Endothelial cell of umbilical vein (primary cell): ENCODE results near the gene TOR1A.

Experiments used
- POLR2AphosphoS5 ChIP-seq: IDR thresholded peaks from 2 replicates; pipeline ENCODE4 v1.6.1; 2012; ENCODE audit warnings: low read depth, mild to moderate bottlenecking, control low read depth, low read length, moderate library complexity; ENCODE audit not compliant: insufficient read depth
- TF ChIP-seq, protein P1 (sequence below), 2 donors: IDR thresholded peaks; 1 replicate in 1 of 2; 2 replicates in 1 of 2; pipeline ENCODE4 v1.5.1; 2011; ENCODE audit warnings: low read length in 2 of 2, mild to moderate bottlenecking in 2 of 2, moderate library complexity in 2 of 2, control low read depth in 1 of 2, inconsistent platforms in 1 of 2, low read depth in 1 of 2; ENCODE audit not compliant: insufficient read depth in 1 of 2; ENCODE audit errors: extremely low read depth in 1 of 2

GRCh38 chr9:129811967-129812363 lies 12.0 kb downstream of the TOR1A start:
- TF ChIP-seq, protein P1, sequence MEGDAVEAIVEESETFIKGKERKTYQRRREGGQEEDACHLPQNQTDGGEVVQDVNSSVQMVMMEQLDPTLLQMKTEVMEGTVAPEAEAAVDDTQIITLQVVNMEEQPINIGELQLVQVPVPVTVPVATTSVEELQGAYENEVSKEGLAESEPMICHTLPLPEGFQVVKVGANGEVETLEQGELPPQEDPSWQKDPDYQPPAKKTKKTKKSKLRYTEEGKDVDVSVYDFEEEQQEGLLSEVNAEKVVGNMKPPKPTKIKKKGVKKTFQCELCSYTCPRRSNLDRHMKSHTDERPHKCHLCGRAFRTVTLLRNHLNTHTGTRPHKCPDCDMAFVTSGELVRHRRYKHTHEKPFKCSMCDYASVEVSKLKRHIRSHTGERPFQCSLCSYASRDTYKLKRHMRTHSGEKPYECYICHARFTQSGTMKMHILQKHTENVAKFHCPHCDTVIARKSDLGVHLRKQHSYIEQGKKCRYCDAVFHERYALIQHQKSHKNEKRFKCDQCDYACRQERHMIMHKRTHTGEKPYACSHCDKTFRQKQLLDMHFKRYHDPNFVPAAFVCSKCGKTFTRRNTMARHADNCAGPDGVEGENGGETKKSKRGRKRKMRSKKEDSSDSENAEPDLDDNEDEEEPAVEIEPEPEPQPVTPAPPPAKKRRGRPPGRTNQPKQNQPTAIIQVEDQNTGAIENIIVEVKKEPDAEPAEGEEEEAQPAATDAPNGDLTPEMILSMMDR (IDR thresholded peaks at IDR 0.05; ENCODE audit: extremely low read depth in 1 of 2, insufficient read depth in 1 of 2, low read depth in 1 of 2, low read length in 2 of 2) = no peak
- no peak for TF ChIP-seq POLR2AphosphoS5
